T-helper 1 cell (primary cell): ENCODE results near the gene MAPK12.
"Not testable (repeated sequence)": the region's sequence is repeated elsewhere in the genome, so short reads cannot be mapped to it uniquely, and the experiment has no call there.

Experiments
- DNase-seq, 5 donors: peaks; one replicate each; pipeline ENCODE4 v3.0.0-alpha.2; 2012 to 2020

Gene MAPK12

GRCh38 chr22:50281957-50282356 lies 20.5 kb upstream of the MAPK12 start:
- DNase-seq = no peak

- no peak for DNase-seq
These were observed 19.9 kb upstream of the MAPK12 start for GRCh38 chr22:50281384-50281760.

GRCh38 chr22:50280708-50281383 lies 19.4 kb upstream of the MAPK12 start:
- no peak for DNase-seq

GRCh38 chr22:50280022-50280707 lies 18.7 kb upstream of the MAPK12 start:
- no peak for DNase-seq

- DNase-seq = no peak
These were observed 17.6 kb upstream of the MAPK12 start for GRCh38 chr22:50278956-50279619.

- DNase-seq = no peak
These were observed 17.0 kb upstream of the MAPK12 start for GRCh38 chr22:50278461-50278860.

- no peak for DNase-seq
These were observed 16.3 kb upstream of the MAPK12 start for GRCh38 chr22:50277761-50278160.

GRCh38 chr22:50276143-50276542 lies 14.7 kb upstream of the MAPK12 start:
- DNase-seq = peak in 3 of 5 donors; percentile 15 to 82 (median 44)

- DNase-seq = no peak
These were observed 13.9 kb upstream of the MAPK12 start for GRCh38 chr22:50275181-50276055.

- no peak for DNase-seq
These were observed 13.3 kb upstream of the MAPK12 start for GRCh38 chr22:50274771-50275170.

GRCh38 chr22:50274311-50274710 lies 12.8 kb upstream of the MAPK12 start:
- DNase-seq = peak in 2 of 5 donors; percentile 37 to 52

- DNase-seq = not testable (repeated sequence)
These were observed 12.3 kb upstream of the MAPK12 start for GRCh38 chr22:50273781-50274180.

GRCh38 chr22:50273352-50273751 lies 11.9 kb upstream of the MAPK12 start:
- not testable (repeated sequence) for DNase-seq

GRCh38 chr22:50272044-50272802 lies 10.7 kb upstream of the MAPK12 start:
- DNase-seq = no peak

- DNase-seq = peak; percentile 28 to 60 (median 45)
These were observed 10.1 kb upstream of the MAPK12 start for GRCh38 chr22:50271519-50271970.

- peak; percentile 47 to 66 (median 63) for DNase-seq
These were observed 9.3 kb upstream of the MAPK12 start for GRCh38 chr22:50270666-50271394.

GRCh38 chr22:50269970-50270665 lies 8.6 kb upstream of the MAPK12 start, which contains the start of gene MAPK11:
Gene MAPK11, minus strand, starts transcription at chr22:50270380. Its CDS starts 88 bp downstream, at chr22:50270292.
- peak; percentile 62 to 75 (median 66) for DNase-seq

- DNase-seq = no peak
These were observed 8.1 kb upstream of the MAPK12 start for GRCh38 chr22:50269573-50269969.

GRCh38 chr22:50268655-50269113 lies 7.2 kb upstream of the MAPK12 start:
- no peak for DNase-seq
